Esophagus (tissue), 2 donors: Measurements from ENCODE around the gene MAMLD1. TPM values are rescaled to one million over a fixed set of nuclear protein-coding genes. Genes with fewer than 3 reads are reported as not detected.

Source experiments
- H3K27ac ChIP-seq, 2 donors: one replicate each; pipeline ENCODE4 v1.5.1; 2013; ENCODE audit warnings: low read depth in 2 of 2, mild to moderate bottlenecking in 2 of 2, inconsistent platforms in 1 of 2, low read length in 1 of 2, moderate library complexity in 1 of 2
- H3K27me3 ChIP-seq, 2 donors: one replicate each; pipeline ENCODE4 v1.6.1; 2013; ENCODE audit warnings: low read length in 2 of 2, control low read depth in 1 of 2, mild to moderate bottlenecking in 1 of 2; ENCODE audit not compliant: insufficient read depth in 2 of 2, control insufficient read depth in 1 of 2
- H3K36me3 ChIP-seq, 2 donors: one replicate each; pipeline ENCODE4 v1.6.1; 2013; ENCODE audit warnings: low read length in 1 of 2; ENCODE audit not compliant: control insufficient read depth in 2 of 2, insufficient read depth in 2 of 2
- H3K4me1 ChIP-seq, 2 donors: one replicate each; pipeline ENCODE4 v1.6.1; 2013; ENCODE audit warnings: low read length in 1 of 2; ENCODE audit not compliant: control insufficient read depth in 2 of 2, insufficient read depth in 2 of 2
- H3K4me3 ChIP-seq, 2 donors: one replicate each; pipeline ENCODE4 v1.5.1; 2013; ENCODE audit warnings: low read length in 2 of 2, mild to moderate bottlenecking in 2 of 2, low read depth in 1 of 2, moderate library complexity in 1 of 2
- H3K9me3 ChIP-seq, 2 donors: one replicate each; pipeline ENCODE4 v1.6.1; 2013; ENCODE audit warnings: mild to moderate bottlenecking in 2 of 2, low read depth in 1 of 2, low read length in 1 of 2, moderate library complexity in 1 of 2; ENCODE audit not compliant: control insufficient read depth in 2 of 2, insufficient read depth in 1 of 2
- WGBS, 2 donors: extraction: QIAGEN DNeasy Blood & Tissue Kit; methylation state at CpG; one replicate each; pipeline ENCODE4 v1.1.7; 2013; 5-methylcytosine and 5-hydroxymethylcytosine counted together
- polyA plus RNA-seq, 2 donors: library from polyadenylated mRNA; stranded (reverse); fragments of 200-250 nt; gene quantifications; one replicate each; pipeline ENCODE4 v1.2.3, GENCODE V29; 2013
- donor health status: healthy with polysubstance abuse.
- donor health status: Bipolar disorder and iron deficiency.

The MAMLD1 gene
- polyA plus RNA-seq, 2 donors = 0.59 to 1.1 TPM

DNA sequence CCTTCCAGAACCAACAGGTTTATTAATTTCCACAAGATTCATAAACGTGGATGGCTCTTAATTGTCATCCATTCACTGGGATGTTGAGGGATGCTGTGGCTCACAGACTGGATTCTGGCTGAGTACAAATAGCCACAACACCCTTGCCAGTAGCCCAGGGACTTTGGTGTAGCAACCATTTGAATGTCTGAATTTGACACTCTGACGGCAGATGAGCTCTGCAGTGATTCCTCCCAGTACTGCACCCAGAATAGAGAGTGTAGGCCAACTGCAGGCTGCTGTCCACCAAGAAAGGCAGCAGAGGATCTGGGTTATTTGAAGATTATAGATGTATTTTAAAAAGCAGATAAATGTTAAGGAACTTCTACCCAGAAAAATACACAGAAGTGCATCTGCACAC lies 15.6 kb upstream of the MAMLD1 start:
- Histone ChIP-seq H3K27me3 (peaks cover 0 to 3% of the 10 kb centered on the region in 2 donors), H3K9me3 (peaks cover 0 to 4% of the 10 kb centered on the region in 2 donors), H3K4me1 (no peaks in the 10 kb centered on the region), H3K36me3 (no peaks in the 10 kb centered on the region), H3K4me3 (no peak overlapping the region), H3K27ac (no peak overlapping the region)
- 65 to 75% methylated on average over 2 of the region's 2 CpGs for WGBS, 2 donors

DNA sequence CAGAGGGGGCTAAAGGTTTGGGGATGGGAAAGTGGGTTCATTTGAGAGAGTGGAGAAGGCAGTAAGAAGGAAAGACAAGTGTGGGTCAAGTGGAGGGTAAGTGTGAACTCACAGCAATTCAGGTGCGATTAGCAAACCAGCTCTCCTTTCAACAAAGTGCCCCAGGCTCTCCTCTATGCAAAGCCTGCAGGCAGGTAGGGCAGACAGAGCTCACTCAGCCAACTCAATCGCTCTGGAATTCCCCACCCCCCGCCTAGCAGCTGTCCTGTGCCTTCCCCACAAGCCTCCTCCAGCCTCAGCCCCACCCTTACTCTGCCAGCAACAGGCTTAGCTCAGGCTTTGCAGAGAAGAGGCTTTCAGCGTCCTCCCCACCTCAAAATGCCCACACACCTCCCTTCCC lies 14.8 kb upstream of the MAMLD1 start:
- H3K4me3 ChIP-seq = no peak overlapping the region
- peaks cover 0 to 4% of the 10 kb centered on the region in 2 donors for H3K9me3 ChIP-seq
- WGBS, 2 donors = 16 to 32% methylated on average over 3 to 4 of the region's 4 CpGs
- H3K36me3 ChIP-seq = no peaks in the 10 kb centered on the region
- peaks cover 0 to 3% of the 10 kb centered on the region in 2 donors for H3K27me3 ChIP-seq
- H3K27ac ChIP-seq = no peak overlapping the region
- H3K4me1 ChIP-seq = no peaks in the 10 kb centered on the region

DNA sequence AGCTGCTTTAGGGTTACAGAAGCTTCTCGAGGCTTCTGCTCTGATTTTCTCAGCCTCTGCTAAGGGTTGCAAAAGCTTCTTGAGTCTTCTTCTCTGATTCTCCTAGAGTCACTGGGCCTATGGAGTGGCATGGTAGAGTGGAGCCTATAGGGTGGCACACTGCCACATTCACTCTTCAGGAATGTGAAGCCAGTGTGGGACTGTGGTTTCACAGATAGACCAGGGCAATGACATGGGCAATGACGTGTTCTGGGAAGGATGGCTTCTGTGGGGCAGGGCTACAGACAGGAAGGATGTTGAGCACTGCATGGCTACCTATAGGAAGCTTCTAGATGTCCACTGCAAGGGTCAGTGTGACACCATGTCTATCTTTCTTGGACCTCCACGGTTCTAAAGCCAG lies 11.0 kb upstream of the MAMLD1 start:
- WGBS, 2 donors = 70 to 71% methylated on average over 3 of the region's 3 CpGs
- no peak overlapping the region for H3K4me3 ChIP-seq
- no peak overlapping the region for H3K27ac ChIP-seq
- H3K27me3 ChIP-seq = no peaks in the 10 kb centered on the region
- no peaks in the 10 kb centered on the region for H3K9me3 ChIP-seq
- H3K4me1 ChIP-seq = no peaks in the 10 kb centered on the region
- no peaks in the 10 kb centered on the region for H3K36me3 ChIP-seq

DNA sequence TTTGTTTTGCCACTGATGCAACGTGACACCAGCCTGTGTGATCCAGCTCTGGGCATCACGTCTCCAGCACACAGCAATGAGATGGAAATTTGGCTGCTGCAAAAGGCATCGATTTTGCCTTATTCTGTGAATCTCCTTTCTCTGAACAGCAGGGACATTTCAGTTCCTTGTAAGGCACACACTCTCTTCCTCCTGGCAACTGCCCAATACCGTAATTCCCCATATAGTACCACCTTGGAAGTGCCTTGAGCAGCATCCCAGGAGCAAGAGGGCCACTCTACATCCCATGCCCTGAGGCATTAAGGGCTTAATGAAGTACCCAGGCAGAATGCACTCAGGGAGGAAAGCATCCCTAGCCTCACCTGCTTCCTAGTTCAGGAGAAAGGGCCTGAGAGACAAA lies 10.5 kb upstream of the MAMLD1 start:
- Histone ChIP-seq H3K27ac (no peak overlapping the region), H3K4me3 (no peak overlapping the region), H3K27me3 (no peaks in the 10 kb centered on the region), H3K36me3 (no peaks in the 10 kb centered on the region), H3K4me1 (no peaks in the 10 kb centered on the region), H3K9me3 (no peaks in the 10 kb centered on the region)
- 48 to 66% methylated on average over 4 of the region's 4 CpGs for WGBS, 2 donors

DNA sequence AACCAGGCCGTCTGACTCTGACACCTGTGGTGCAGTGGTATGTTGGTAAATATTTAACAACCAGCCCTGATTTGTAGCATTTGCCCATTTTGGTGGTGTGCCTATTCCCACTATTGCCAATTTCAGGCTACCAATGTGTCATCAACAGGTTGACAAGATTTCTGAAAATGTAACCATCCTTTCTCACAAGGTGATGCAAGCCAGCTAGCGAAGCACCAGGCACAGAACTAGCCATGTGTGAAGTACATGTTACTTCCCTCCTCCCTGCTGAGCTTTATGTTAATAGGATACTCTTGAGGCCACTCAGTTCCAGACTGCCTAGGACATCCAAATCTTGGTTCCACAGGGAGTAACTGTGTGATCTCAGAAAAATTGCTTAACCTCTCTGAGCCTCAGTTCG lies 7.2 kb upstream of the MAMLD1 start:
- Histone ChIP-seq H3K9me3 (no peaks in the 10 kb centered on the region), H3K4me1 (no peaks in the 10 kb centered on the region), H3K4me3 (no peak overlapping the region), H3K27me3 (peaks cover 0 to 3% of the 10 kb centered on the region in 2 donors), H3K36me3 (no peaks in the 10 kb centered on the region), H3K27ac (no peak overlapping the region)
- 79 to 90% methylated on average over 3 of the region's 3 CpGs for WGBS, 2 donors

DNA sequence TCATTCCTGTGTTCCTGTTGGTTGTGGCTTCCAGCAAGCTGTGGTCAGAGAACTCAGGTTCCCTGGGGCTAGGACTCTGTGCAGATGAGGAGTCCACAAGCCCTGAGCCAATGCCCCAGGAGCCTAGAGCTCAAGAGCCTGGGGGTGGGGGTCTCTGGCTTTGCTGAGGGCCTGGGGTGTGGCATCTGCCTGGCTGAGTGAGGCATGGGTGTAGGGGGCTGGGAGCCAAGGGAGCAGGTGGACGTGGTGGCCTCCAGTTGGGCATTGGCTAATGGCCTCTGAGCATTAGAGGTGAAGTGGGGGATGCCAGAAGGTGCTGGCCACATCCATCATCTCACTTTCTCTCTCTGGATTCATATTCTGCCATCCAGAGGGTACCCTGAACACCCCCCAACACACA lies 5.3 kb upstream of the MAMLD1 start:
- Histone ChIP-seq H3K9me3 (no peaks in the 10 kb centered on the region), H3K27ac (no peak overlapping the region), H3K36me3 (no peaks in the 10 kb centered on the region), H3K4me1 (peaks cover 0 to 3% of the 10 kb centered on the region in 2 donors), H3K27me3 (peaks cover 0 to 3% of the 10 kb centered on the region in 2 donors), H3K4me3 (no peak overlapping the region)
- WGBS, 2 donors = 58 to 67% methylated on average over 1 of the region's 1 CpG

DNA sequence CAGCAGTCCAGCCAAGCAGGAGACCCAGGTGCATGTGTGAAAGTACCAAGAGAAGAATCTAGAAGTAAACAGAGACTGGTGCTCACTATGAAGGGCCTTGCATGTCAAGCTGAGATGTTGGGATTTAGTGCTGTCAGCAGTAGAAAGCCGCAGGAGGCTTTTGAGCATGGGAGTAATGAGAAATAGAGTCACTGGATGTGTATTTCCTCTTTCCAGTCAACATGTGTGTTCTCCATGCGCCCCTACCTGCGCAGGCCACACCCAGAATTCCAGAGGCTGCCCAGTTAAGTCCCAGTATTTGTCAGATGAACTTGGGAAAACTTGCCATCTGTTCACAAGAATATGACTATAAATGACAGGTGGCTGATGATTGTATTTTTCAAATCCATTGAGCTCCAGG lies 4.5 kb upstream of the MAMLD1 start:
- peaks cover 0 to 3% of the 10 kb centered on the region in 2 donors for H3K27me3 ChIP-seq

DNA sequence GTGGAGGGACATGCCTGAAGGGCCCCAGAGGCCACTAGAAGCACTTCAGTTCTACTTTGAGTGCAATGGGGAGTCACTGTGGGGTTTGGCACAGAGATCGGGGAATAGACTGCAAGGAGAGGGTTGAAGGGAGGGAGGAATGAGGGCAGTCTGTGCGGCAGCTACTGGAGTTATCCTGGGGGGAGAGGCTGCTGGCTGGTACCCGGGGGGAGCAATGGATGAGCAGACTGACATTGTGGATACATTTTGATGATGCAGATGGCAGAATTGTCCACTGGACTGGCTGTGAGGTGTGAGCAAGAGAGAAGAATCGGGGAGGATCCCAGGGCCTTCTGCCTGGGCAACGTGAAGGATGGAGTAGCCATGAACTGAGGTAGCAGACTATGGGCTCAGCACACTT lies 2.8 kb upstream of the MAMLD1 start:
- Histone ChIP-seq H3K36me3 (no peaks in the 10 kb centered on the region), H3K27me3 (peaks cover 0 to 3% of the 10 kb centered on the region in 2 donors), H3K27ac (no peak overlapping the region), H3K9me3 (peaks cover 0 to 8% of the 10 kb centered on the region in 2 donors), H3K4me3 (no peak overlapping the region), H3K4me1 (peaks cover 0 to 3% of the 10 kb centered on the region in 2 donors)
- WGBS, 2 donors = 85 to 93% methylated on average over 5 of the region's 5 CpGs

More for the DNA sequence above, 4.5 kb upstream of the MAMLD1 start:
- Histone ChIP-seq H3K4me3 (no peak overlapping the region), H3K27ac (no peak overlapping the region), H3K9me3 (peaks cover 0 to 1% of the 10 kb centered on the region in 2 donors), H3K4me1 (peaks cover 0 to 3% of the 10 kb centered on the region in 2 donors), H3K36me3 (no peaks in the 10 kb centered on the region)
- WGBS, 2 donors = 84 to 97% methylated on average over 3 of the region's 3 CpGs

DNA sequence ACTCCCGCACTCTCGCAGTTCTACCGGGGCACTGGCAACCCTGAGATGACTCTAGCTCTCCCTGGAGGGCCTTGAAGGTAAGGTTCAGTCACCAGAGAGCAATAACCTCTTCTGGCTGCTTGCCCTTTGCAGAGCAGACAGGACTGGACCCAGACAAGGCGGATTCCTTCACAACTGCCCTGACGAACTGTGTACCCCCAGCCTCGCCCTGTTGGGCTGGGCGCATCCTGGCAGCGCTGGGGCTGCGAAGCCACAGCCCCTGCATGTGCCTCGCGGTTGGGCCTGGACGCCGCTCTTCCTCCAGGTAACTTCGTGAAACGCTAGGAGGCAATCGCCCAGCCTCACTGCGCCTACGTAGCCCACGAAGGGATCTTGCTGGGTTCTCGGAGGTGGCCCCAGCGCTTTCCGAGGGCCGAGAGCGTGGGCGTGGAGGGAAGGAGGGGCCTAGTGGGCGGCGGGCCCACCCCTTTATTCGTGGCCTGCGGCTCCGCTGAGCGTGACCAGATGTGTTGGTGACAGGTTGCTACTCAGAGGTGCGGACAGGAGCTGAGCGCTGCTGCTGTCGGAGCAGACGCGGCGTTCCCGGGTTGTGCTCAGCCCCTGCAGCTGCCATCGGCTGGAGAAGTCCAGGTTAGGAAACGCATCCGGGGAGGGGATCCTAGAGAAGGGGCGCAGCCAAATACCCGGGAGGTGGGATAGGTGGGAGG lies 1.9 kb upstream of the MAMLD1 start:
- Histone ChIP-seq H3K4me3 (peak overlapping the region; percentile 18 to 51), H3K27ac (no peak overlapping the region), H3K27me3 (peaks cover 0 to 3% of the 10 kb centered on the region in 2 donors), H3K9me3 (peaks cover 0 to 8% of the 10 kb centered on the region in 2 donors), H3K4me1 (peaks cover 0 to 3% of the 10 kb centered on the region in 2 donors), H3K36me3 (no peaks in the 10 kb centered on the region)
- 9 to 29% methylated on average over 41 to 43 of the region's 43 CpGs for WGBS, 2 donors

DNA sequence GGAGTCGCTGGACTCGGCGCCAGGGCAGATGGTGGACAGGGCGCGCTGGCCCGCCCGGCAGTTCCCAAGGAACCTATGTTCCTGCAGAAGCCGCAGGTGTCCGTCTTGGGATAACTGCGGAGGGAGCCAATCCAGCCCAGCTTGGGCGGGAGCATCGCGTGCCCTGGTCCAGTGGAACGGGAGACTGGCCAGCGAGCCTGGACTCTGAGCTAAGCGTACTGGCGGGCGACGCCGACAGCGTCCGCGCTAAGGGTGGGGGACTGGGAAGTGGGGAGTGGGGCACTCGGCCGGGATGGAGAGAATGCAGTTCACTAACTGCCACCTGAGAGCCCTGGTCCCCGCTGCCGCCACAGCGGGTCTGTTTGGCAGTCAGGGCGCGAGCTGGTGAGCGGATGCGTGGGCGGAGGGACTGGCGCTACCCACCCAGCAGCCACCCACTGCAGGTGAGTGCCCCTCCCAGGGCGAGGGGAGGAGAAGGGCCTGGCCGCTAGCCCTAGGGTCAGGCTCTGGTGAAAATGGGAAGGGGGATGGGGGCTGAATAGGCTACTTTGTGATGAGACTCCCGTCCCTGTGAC lies 1.3 kb upstream of the MAMLD1 start:
- Histone ChIP-seq H3K4me3 (peak overlapping the region; percentile 18 to 51), H3K4me1 (peaks cover 0 to 3% of the 10 kb centered on the region in 2 donors), H3K9me3 (peaks cover 0 to 8% of the 10 kb centered on the region in 2 donors), H3K27me3 (peaks cover 0 to 3% of the 10 kb centered on the region in 2 donors), H3K36me3 (no peaks in the 10 kb centered on the region), H3K27ac (no peak overlapping the region)
- WGBS, 2 donors = 1 to 30% methylated on average over 35 to 37 of the region's 37 CpGs
